ENCODE data around the gene CLEC4D.
"Not testable (repeated sequence)": the region's sequence is repeated elsewhere in the genome, so short reads cannot be mapped to it uniquely, and the experiment has no call there.

CLEC4D gene

GRCh38 chr12:8537820-8538219 is 24.5 kb downstream of the CLEC4D start:
- DNase-seq: not testable (repeated sequence)

DNA sequence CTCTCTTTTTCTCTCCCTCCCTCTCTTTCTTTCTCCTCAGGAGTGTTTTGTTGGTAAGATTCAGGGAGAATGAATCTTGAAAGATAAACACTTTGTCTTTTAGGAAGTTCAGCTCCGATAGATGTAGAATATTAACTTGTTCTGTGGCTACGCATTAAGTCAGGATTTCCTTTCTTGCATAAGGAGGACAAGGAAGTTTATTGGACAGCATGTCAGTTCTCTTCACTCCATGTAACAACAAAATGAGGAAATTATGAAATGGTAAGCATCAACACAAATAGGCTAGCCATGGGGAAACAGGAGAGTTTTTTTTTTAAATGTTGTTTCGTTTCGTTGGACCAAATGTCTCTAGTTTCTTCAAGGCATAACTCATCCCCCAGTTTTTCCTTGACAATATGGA is 27.5 kb downstream of the CLEC4D start, which contains the start of gene CLEC4E:
Gene CLEC4E (minus strand): TSS at position 75 of the 400 bp plus-strand sequence. CDS start 108 bp downstream, outside the sequence.
- not testable (repeated sequence) for DNase-seq

DNA sequence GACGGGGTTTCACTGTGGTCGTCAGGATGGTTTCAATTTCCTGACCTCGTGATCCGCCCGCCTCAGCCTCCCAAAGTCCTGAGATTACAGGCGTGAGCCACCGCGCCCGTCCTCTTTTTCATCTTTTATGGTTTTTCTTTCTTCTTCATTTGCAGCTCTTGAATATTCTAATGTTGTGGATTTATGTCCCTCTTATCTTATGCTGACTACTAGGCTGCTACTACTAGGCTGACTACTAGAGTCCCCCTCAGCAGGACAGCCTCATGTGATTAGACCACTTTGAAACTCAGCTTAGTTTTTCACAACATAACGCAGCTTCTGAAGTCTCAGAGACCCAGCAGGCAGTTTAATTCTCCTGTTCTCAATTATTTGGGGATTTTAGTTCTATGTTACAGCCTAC is 28.3 kb downstream of the CLEC4D start:
- DNase-seq: no peak

GRCh38 chr12:8544295-8544694 is 31.0 kb downstream of the CLEC4D start:
- peak; percentile 64 for DNase-seq

DNA sequence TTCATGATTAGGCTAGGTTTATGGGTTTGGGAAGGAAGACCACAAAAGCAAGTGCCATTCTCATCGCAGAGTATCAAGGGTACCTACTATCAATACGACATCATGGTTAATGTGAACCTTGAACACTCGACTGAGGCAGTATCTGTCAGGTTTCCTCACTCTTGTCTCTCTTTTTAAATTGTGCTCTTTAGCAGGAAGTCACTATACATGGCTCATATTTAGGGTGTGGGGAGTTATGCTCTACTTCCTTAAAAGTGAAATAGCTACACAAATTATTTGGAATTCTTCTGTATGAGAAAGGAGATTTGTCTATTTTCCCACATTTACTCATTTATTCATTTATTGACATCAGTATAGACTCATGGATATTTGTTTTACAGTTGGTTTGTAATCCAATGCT is 33.3 kb downstream of the CLEC4D start:
- DNase-seq: no peak

GRCh38 chr12:8547645-8548044 is 34.3 kb downstream of the CLEC4D start:
- DNase-seq: no peak

DNA sequence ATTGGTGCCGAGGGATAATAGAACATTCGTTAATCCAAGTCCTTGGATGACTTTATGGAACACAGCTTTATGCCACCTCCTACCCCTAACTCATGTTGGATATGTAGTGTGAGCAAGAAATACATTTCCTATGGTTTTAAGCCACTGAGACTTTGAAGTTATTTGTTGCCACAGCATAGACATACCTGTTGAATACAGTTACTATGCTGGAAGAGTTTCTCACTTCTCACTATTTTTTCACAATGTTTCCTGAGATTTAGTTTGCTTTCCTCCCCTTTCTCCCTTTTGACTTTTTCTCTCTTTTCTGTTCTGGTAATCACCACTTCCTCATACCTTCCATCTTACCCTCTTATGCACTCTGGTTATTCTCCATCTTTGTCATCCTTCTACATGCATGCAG is 34.9 kb downstream of the CLEC4D start:
- no peak for DNase-seq

GRCh38 chr12:8549381-8549780 is 36.1 kb downstream of the CLEC4D start:
- DNase-seq: no peak

DNA sequence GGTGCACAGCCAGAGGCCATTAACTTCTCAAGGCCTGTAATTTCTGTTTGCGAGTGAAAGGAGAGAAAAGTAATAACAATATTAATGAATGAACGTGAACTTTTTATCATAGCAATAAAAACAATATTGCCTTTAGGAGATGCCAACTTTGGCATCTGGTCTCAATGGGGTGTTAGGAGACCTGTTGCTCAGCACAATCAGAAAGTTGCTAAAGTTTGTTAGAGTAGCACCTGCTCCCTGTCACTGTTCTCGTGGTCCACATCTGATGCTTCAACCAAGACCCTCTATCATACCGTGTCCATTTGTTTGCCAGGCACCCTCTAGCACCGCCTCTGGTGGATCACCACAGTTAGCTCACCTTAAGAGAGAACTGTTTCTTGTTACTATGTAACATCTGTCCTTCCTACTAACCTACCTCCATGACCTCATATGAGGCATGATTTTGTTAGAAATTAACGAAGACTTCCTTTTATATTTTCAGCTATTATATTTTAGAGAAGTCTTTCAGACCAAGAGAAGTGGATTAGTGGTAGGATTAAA is 39.9 kb downstream of the CLEC4D start:
- DNase-seq: no peak

GRCh38 chr12:8554451-8555195 is 41.3 kb downstream of the CLEC4D start:
- DNase-seq: no peak

- no peak for DNase-seq
These were observed 43.3 kb downstream of the CLEC4D start for GRCh38 chr12:8556531-8557097.

GRCh38 chr12:8559676-8560075 is 46.4 kb downstream of the CLEC4D start:
- DNase-seq: no peak

- no peak for DNase-seq
These were observed 47.7 kb downstream of the CLEC4D start for GRCh38 chr12:8561011-8561410.

GRCh38 chr12:8562310-8562709 is 49.0 kb downstream of the CLEC4D start:
- DNase-seq: no peak

DNA sequence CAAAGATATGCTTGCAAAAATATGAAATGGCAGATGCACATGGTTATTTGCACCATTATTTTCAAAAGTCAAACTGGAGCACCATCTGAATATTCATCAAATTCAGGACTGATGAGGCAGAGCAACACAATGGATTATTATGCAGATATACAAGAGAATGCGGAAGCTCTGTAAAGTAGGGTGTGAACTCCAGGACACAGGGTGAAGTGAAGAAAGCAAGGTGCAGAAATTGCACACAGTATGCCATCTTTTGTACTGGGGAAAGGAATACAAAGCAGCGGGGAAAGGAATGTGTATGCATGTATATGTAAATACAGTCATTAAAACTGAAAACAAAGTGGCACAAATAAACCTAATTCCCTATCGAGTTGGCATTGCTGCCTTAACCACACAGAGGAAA is 50.1 kb downstream of the CLEC4D start:
- no peak for DNase-seq

DNA sequence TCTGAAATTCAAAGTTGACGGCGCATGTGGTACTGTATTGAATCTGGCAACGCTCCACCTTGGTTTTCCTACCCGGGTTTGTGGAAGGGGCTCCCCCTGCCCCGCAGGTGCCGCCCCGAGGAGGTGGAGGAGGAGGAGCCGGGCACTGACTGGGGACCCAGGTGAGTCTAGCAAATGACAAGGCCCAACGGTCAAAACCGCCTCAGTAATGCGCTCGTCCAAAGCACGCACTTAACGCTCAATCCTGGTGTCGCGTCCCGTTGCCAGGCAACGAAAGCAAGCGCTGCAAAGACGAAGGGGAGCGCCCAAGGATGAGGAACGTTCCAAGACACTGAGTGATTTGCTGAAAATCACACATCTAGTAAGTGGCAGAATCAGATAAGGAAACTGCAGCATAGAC is 51.4 kb downstream of the CLEC4D start:
- no peak for DNase-seq

- DNase-seq: not testable (repeated sequence)
These were observed 52.7 kb downstream of the CLEC4D start for GRCh38 chr12:8566052-8566451.

DNA sequence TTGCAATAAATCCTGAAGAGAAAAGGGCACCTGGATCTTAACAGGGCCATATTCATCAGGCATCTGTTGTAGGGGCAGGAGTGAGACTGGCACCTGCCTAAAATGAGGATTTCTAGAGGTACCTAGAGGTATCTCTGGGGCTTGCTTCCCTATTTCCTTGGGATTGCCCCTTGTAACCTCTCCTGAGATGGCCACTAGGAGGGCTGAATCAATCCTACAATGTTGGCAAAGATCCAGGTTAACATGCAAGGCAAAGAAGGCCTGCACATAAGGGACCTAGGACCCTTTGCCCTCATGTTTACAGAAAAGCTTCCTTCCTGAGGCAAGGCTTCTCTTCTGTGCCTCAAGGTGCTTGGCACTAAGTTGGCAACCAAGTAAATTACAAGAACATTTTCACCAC is 53.2 kb downstream of the CLEC4D start:
- DNase-seq: no peak

Measured in NCI-H345 (cell line).